ENCODE measurements around the gene SSR2.
A peak's percentile ranks its signal among the peaks of the same experiment; 100 is the strongest.
"Not testable (repeated sequence)": the region's sequence is repeated elsewhere in the genome, so short reads cannot be mapped to it uniquely, and the experiment has no call there.

Gene SSR2

DNA sequence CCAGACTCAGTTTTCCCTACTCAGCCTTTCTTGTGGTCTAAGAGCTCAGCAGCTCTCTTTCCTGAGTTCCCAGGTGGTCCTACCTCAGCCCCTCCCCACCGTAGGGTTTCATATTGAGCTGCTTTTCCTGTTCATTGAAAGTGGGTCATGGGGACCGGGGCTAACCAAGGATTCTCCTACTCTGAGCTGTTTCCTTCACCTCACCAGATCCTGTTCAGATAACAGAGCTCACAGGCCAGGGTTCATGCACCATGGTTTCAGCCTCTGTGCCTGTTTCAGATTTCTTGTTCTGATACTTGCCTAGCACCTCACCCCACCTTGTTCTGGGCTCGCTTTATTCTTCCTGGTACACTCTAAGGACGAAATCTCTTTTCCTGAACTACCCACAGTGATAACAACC, 24.3 kb upstream of the SSR2 start:
- no peak for DNase-seq

DNA sequence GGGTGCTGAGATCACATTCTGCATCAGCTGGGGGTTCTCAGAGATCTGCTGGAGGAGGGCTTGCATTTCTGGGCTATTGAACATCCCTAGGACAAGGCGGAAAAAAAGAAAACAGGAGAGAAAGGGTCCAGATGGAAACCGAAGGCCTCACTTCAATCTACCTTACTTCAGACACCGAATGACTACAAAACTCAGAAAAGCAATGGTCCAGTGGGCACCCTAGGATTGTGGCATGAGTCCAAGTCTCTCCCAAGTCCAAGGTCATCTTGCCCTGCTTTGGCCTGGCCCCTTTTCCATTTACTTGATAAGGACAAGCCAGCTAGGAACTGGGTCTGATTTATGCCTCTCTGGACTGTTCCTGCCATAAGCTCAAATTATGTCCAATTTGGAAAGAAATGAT, 22.1 kb upstream of the SSR2 start:
- DNase-seq = no peak

DNA sequence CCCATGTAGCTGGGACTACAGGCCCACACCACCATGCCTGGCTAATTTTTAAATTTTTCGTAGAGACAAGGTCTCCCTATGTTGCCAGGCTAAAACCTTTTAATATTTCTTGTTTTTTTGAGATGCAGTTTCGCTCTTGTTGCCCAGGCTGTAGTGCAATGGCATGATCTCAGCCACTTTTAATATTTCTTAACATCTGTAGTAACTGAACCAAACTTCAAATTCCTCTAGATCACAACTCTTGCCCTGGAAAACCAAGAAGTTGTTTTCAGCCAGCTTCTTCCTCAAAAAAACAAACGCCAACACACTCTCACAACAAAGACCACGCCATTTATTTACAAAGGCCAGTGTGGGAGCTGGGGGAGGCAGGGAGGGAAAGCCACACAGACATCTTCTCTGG, 14.2 kb upstream of the SSR2 start:
- DNase-seq = not testable (repeated sequence)

DNA sequence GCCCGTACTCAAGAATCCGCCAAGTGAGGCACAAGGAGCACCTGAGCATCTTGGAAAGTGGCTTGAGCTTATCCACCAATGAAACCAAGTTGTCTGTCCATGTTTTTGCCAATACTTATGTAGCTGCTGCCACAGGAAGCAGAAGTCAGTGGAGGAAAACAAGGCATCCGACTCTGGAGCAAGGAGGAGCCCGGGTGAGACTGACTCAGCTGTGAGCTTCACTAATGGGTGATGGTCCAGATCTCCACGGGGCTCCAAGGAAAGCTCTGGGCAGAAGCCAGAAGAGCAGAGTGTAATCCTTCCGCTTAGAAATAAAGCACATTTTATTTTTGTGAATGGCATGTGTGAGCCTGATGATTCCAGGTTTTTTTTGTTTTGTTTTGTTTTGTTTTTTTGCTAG, 12.3 kb upstream of the SSR2 start:
- DNase-seq = no peak

DNA sequence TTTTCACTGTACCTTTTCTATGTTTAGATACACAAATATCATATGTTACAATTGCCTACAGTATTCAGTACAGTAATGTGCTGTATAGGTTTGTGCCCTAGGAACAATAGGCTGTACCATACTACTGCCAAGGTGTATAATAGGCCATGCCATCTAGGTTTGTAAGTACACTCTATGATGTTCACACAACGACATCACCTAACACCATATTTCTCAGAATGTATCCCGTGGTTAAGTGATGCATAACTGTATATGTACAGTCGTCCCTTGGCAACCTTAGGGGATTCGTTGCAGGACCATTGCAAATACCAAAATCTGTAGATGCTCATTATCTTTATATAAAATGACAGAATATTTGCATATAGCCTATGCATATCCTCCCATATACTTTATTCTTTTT, 5.8 kb upstream of the SSR2 start:
- DNase-seq = no peak

DNA sequence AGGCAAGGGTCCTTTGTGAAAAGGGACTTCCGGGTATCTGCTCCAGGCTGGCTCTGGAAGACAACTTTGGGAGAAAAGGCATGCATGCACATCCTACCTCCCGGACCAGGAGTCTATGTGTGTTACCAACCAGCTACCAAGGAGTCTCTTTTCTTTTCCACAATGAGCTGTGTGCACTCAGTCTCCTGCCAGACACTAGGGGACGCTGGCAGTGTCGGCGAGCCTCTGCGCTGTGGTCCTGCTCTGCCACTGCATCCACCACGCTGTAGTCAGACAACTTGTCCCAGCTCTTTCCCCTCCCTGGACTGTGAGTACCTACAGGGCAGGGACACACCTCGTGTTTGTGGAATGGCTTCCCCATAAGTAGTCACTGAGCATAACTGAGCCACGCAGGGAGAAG, 5.1 kb upstream of the SSR2 start:
- peak; percentile 49 for DNase-seq

DNA sequence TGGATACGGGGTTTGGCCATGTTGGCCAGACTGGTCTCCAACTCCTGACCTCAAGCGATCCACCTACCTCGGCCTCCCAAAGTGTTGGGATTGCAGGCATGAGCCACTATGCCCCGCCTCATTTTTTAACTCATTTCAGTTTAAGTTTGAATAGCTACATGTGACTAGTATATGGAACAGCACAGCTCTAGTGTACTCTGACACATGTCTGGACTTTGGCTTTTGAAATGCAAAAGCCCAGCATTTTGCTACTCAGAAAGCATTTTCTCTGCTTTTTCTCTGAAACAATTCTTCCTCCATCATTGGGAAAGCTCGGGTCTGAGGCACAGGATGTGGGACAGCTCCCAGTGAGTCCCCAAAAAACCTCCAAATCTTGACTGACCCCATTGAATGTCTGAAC, 4.0 kb upstream of the SSR2 start:
- DNase-seq = no peak

DNA sequence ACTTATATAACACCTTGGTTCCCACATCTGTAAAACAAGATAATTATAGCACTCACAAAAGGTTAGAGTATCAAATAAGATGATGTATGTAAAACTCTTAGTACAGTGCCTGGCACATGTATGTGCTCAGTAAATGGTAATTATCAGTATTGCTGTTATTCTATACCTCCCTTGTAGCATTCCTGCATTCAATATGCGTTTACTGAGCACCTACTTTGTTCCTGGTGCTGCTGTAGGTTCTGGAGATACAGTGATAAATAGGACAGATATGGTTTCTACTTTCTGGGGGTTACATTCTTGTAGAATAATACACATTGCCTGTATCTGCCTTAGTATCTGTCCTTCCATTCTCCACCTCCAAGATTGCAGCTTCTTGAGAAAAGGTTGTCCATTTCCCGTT, 1.2 kb upstream of the SSR2 start:
- DNase-seq = no peak

DNA sequence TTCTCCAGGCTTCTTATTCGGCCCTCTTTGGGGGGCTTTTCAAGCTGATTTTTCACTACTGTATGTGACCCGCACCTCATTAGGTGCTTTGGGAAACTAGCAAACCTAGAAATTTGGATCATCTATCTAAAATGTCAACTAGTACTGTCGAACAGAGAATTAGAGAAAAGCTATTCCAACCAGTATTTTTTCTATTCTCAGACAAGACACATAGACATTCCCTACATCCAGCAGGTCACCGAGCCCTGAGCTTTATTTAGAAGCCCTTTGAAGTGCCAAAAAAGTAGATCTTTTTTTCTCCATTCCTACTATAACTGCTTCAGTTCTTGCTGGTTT, 310 bp upstream of the SSR2 start:
- no peak for DNase-seq

DNA sequence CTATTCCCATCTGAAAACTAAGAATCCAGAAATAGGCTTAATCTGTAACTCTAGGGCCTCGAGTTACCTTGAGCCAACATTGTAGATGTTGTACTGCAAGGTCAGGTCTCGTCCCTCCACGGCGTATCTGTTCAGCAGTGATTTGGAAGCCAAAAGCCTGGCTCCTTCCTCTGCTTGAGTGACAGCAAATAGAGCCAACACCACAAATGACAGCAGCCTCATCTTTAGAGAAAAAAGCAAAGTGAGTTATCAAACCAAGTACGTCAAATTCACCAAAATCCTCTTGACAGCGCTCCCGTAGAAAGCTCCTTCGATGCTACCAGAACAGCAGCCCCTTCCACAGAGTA, 832 bp downstream of the SSR2 start:
- no peak for DNase-seq

DNA sequence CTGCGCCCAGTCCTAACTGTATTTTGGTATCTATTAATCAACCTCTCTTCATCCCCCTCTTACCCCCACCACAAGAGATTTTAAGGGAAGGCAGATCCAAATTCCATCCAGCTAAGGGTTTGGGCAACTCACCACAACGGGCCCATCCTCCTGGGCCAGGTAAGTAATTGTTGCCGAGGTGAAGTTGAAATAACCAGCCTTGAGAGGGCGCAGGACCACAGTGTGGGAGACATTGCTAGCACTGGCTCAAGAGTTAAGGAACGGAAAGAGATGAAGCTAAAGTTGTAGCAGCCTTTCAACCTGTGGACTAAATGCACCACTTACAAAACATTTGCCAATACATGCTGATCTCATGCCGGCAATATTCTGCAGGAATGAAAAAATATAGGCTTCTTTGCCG, 5.9 kb downstream of the SSR2 start:
- DNase-seq = no peak

DNA sequence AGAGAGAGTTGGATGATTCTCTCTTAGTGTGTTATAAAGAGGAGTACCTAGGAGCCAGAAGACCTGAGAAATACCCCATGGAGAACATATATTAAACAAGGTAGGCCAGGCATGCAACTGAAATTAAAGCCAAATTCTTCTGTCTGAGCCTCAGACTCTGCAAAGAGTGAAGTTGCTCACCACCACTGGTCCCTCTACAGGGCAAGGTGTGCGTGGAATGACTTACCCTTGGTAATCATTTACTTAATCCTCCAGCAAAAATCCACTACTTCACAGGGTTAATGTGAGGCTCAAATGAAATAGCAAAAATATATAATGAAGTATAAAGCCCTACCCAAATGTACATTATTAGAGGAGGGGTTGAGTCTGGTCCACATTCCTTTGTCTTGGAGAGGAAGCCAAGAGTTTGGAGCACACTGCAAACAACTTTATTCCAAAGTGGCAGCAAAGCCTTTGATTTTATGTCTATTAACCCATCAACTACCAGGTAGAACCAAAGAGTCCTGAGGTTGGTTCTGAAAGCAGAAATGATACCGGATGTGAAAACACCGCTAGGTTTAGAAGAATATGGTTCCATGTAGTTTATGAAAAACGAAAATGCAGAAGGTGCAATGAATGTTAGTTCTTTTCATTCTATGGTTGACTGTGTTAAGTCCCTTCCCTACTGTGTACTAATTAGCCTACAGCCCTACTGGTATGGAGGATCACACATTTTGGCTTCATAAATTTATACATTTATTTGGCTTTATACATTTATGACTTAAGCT, 8.5 kb downstream of the SSR2 start:
- no peak for DNase-seq

DNA sequence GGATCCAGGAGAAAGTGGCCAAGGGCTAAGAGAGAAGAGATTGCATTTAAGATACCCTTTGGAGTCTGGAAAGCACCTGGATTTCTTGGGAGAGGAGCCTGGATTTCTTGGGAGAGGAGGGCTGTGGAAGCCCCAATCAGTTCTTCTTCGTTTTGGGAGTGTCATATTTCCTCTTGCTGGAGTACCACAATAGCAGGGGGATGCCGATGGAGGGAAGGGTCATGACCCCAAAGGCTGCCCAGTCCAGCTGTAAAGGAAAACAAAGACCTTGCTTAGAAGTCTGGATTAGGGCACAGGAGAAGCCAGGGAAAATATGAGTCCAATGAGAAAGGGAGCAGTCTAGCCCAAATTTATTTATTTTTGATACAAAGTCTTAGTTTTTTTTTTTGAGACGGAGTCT, 11.3 kb downstream of the SSR2 start:
- no peak for DNase-seq

DNA sequence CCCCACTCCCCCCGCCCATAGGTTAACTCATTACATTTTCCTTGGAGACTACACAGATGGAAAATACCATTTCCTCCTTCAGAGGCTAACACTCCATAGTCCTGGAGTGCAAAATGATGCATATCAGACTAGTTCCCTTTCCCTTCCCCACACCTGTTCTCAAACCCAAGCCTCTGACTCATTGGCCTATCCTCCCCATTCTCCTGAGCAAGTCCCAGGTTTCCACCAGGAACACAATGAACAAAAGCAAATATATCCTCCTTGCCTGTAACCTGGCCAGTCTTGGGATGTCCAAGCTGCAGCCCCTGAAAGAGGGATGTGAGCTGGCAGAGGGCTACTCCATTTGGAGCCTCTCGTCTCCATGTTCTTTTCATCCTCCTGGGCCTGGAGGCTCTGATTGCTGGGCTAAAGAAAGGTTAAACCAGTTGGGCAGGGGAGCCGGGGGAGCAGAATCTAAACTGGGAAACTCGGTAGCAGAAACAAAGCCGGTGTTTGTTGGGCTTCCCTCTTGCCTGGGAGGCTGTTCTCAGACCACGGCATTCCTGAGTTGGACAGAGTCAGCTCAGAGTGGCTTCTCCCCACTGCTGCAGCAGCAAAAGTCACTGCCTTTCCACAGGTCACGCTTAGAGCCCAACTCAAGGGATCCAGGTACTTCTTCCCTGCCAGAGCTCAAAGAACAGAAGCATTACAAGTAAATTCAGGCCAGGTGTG, 13.9 kb downstream of the SSR2 start:
- DNase-seq = no peak

DNA sequence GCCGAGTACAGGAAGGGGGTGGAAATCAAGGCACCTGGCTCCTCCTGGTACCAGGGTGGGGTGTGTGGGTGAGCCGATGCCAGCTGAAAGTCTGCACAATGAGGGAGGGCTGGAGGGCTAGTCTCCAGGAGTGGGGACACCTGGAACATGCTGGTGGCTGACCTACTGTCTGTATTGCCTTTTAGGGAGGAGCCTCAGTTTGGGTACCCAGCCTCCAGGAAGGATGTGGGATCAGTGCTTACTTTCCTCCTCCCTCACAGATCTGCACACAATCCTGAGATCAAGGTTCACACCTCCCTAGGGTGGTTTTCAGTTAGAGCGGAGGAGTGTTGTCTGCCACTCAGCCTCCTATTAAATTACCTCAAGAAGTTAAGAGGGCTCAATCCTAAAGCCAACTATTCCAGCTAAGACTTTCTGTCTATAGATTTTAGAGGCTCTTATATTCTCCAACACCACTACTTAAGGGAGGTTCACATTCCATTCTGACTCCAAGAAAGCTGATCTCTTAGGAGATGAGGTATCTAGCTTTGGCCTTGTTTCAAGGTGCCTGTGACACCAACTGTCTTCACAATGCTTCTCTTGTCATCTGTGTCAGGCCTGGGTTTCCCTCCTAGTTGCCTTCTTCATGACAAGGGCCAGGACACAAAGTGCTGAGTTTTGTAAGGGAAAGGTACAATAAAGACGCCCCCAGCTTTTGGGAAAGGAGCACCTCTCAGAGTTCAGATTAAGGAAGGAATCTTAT, 15.7 kb downstream of the SSR2 start:
- no peak for DNase-seq

DNA sequence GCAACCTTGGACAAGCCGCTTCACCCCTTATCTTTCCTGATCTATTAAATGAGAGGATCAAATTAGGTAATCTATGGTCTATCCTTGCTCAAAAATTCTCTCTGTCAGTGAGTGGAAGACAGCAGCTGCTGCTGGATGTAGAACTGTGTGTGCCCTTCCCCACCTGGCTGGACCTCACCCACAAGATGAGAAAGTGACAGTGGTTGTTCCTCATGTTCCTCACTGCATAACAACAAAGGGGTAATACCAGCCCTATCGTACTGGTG, 16.9 kb downstream of the SSR2 start:
- no peak for DNase-seq

DNA sequence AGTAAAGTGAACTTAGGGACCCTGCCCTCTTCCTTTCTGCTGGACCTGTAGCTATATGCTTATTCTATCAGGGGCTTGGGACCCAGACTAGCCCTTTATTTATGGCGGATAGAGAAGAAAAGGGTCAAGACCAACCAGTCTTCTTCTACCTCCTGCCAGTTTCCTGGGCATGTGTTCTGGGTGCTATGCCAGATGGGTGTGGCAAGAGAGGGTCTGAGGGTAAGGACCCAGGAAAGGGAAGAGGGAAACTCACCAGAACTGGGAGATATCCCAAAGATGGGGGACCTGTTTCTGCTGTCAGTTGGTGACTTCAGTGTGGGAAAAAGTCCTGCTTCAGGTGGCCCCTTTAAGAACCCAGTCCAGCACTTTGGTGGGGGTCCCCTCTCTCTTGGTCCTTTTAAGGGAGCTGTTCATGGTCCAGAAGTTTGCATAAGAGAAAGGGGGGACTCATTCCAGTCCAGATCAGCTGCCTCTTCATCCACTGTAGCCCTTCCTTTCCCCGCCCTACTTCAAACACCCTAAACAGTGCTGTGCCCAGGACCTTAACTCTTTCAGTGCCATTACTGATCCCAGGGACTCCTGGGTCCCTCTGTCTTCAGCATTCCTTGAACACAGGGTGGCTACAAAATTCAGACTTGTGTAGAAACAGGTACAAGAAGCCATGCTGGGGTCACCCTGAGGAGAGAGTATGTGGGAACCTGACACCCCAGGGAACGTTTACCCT, 18.4 kb downstream of the SSR2 start:
- DNase-seq = no peak

DNA sequence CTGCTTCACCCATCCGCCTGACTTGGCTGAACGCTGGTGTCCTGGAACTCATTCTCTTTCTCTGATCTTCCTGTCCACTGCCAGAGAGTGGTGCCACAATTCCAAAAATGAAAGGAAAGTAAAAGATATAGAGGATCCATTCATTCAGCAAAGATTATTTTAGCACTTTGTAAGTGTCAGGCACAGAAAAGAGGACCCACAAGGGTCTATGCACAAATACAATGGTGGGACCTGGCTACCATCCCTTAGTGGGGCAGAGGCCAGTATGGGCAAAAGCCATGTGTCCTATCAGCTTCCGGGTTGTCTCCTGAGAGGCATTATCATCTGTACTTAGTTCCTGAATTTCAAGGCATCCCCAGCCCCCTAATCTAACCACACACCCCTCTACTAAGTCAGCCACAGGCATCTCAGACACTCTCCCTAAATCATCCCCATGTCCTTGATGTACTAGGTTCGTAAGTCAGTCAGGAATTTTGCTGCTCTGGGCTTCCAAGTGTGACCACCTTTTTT, 19.0 kb downstream of the SSR2 start:
- DNase-seq = no peak

DNA sequence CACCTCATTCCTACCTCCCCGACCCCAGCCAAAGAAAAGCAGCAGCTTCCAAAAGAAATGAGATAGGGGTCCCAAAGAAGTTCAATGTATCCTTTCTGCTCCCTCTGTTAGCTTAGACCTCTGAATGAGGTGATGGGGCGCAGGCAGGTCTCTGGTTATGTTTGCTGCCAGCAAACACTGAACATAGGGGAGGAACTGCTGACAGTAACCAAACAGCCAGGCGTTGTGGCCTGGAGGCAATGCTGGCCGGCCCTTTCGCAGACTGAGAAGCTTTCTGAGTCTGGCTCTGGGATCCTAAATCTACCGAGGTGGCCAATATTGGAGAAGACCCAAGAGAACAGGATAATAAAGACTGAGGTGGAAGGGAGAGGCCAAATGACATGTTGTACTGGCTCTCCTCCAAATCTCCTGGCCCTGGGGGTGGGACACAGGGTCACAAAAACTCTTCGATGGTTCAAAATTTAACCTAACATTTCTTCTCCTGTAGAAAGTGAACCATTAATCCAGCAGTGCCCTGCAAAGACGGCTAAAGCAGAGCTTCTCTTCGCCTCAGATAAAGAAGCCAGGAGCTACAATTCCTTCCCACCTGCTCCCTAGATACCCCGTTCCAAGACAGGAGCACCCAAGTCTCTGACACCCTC, 19.6 kb downstream of the SSR2 start:
- DNase-seq = no peak

DNA sequence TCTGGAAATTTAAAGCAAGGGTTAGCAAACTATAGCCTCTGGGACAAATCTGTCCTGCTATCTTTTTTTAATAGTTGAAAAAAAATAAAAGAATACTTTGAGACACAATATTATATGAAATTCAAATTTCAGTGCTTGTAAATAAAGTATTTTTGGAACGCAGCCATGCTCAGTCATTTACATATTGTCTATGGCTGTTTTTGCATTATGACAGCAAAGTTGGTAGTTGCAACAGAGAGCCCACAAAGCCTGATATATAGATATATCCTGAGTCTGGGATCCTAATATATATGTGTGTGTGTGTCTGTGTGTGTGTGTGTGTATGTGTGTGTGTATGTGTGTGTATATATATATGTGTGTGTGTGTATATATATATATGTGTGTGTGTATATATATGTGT, 20.8 kb downstream of the SSR2 start:
- no peak for DNase-seq

DNA sequence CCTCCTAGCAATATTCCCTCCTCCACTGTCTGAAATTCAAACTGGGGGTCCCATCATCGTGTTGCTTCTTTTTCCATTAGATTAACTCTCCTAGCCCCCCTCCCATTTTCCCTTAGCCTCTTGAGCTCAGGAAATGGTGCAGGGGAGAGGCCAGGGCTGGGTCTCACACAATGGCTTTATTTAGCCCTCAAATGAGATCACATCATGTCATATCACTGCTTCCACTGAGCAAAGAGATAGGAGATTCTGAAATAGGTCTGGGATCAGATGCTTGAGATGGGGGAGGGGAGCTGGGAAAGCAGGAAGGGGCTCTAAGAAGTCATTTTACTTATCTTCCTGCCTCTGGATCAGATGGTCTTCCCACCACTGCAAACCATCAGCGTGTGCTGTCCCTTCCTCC, 24.6 kb downstream of the SSR2 start:
- no peak for DNase-seq

DNA sequence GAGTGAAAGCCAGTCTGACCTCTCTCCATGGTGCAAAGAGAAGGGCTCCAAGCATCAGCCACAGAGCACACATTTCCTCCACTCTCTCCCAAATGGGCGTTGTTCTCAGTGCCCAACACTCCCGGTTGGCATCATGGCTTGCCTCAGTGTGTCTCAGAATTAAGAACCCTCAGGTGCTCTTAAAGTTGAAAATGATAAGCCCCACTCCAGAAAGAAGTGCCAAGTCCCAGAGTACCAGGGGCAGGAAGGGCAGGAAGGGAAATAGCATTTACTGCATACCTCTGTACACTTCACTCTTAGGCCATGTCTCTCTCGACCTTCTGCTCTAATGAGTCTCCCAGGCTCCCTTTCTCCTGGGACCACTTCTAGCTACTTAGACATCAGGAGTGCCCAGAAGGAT, 27.2 kb downstream of the SSR2 start:
- no peak for DNase-seq

DNA sequence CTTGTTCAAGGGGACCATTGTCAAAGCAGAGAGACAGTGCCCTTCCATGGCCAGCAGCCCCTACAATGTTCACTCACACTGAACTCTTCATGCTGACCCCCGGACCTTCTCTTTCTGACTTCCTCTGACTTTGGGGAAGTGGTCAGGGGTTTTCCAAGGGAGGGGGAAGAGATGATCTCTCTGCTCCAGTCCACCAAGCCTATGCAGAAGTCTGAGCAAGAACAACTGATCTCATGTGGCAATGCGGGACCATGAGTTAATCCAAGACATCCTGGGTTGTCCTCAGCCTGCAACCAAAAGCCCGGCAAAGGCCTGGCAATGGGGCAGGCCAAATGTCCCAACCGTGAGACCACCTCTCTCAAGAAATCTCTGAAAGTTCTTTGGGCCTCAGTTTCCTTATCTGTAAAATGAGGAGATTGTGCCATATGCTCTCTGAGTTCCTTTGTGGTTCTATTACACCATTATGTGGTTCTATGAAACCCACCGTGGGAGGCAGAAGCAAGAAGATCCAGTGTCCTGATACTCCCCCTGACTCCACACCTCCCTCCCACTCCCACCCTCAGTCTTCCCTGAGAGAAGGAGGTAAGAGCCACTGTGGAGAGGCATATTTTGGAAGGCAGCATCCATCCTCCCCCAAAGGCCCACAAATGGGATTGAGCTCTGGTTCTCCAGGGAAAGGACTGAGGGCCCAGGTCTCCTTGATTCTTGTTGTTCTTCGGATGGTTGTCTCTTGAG, 30.6 kb downstream of the SSR2 start:
- DNase-seq = no peak
